Omental fat pad (tissue), 4 donors: ENCODE data around the gene HIGD1B. TPM values are rescaled to one million over a fixed set of nuclear protein-coding genes. Genes with fewer than 3 reads are reported as not detected.

Source experiments
- ATAC-seq: fragments of 150-250 bp; one replicate; pipeline ENCODE4 v1.9.1; 2016; ENCODE audit warnings: mild to moderate bottlenecking, moderate library complexity; ENCODE audit not compliant: low FRiP score
- DNase-seq: peaks from one replicate; pipeline ENCODE4 v3.0.0-alpha.2; 2019; ENCODE audit warnings: low spot score
- total RNA-seq, 4 donors: library from RNA; depleted of rRNA; stranded (reverse); fragments of >200 nt; gene quantifications; one replicate each; pipeline ENCODE4 v1.1.0, GENCODE V29; 2016
- TF ChIP-seq, protein P1 (sequence below), 3 donors: fragments of 450-650 bp; IDR thresholded peaks; one replicate each; pipeline ENCODE4 v1.5.1; 2016 to 2017; ENCODE audit warnings: antibody characterized with exemption in 3 of 3, mild to moderate bottlenecking in 3 of 3, moderate library complexity in 2 of 3

HIGD1B gene
- total RNA-seq, 4 donors from 2014 or later, result 2.1 to 17.8 (median 3.0) TPM

DNA sequence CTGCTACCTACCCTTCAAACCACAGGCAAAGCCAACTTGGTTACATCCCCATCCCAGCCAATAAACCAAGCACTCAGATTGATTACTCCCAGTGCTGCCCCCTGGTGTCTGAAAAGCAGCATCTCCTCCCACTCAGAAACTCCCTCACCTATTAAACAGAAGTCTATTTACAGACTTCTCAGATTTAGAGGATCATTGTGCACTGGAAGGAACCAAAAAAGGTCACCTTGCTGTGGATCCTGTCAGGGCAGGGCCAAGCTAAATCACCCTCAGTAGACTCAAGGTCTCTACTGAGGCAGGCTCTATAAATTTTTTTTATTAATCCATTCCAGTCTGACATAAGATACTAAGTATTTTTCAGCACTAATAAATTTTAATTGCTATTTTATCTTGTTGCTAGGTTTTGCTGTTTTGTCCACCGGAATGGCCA is 17.6 kb downstream of the HIGD1B start:
- peak; percentile 42 for DNase-seq
- TF ChIP-seq, protein P1, sequence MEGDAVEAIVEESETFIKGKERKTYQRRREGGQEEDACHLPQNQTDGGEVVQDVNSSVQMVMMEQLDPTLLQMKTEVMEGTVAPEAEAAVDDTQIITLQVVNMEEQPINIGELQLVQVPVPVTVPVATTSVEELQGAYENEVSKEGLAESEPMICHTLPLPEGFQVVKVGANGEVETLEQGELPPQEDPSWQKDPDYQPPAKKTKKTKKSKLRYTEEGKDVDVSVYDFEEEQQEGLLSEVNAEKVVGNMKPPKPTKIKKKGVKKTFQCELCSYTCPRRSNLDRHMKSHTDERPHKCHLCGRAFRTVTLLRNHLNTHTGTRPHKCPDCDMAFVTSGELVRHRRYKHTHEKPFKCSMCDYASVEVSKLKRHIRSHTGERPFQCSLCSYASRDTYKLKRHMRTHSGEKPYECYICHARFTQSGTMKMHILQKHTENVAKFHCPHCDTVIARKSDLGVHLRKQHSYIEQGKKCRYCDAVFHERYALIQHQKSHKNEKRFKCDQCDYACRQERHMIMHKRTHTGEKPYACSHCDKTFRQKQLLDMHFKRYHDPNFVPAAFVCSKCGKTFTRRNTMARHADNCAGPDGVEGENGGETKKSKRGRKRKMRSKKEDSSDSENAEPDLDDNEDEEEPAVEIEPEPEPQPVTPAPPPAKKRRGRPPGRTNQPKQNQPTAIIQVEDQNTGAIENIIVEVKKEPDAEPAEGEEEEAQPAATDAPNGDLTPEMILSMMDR (IDR thresholded peaks at IDR 0.05), result peak in 1 of 3 donors; percentile 51
- ATAC-seq, result peak; percentile 46

DNA sequence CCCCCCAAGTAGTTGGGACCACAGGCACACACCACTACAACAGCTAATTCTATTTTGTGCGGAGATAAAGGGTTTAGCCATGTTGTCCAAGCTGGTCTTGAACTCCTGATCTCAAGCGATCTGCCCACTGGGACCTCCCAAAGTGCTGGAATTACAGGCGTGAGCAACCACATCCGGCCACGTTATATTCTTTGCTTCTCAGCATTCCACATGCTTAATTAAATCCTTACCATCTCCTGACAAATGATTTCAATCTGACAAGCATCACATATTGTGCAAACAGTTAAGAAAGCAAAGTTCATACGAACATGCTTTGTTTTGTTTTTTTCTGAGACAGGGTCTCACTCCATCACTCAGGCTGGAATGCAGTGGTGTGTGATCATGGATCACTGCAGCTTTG is 18.2 kb downstream of the HIGD1B start:
- TF ChIP-seq, protein P1 (IDR thresholded peaks at IDR 0.05), result no peak

DNA sequence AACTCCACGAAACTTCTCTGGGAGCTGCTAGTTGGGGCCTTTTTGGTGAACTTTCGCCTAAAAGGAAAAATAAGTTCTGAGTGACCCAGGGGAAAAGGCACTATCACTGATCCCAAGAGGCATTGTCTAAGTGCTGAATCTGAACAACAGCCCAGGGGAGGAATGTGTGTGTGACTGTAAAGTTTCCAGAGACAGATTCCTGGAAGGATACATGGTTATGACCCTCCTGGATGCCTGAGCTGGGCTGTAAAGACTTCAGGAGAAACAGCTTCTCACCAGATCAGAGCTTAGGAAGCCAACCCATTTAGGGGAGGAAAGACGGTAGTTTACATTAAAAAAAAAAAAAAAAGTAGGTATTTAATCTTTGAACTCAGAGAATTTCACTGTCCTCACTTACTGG is 20.2 kb downstream of the HIGD1B start:
- TF ChIP-seq, protein P1 (IDR thresholded peaks at IDR 0.05), result no peak
- DNase-seq (no peak), ATAC-seq (no peak)

More for the DNA sequence above, 18.2 kb downstream of the HIGD1B start:
- ATAC-seq, result no peak
- DNase-seq, result no peak

DNA sequence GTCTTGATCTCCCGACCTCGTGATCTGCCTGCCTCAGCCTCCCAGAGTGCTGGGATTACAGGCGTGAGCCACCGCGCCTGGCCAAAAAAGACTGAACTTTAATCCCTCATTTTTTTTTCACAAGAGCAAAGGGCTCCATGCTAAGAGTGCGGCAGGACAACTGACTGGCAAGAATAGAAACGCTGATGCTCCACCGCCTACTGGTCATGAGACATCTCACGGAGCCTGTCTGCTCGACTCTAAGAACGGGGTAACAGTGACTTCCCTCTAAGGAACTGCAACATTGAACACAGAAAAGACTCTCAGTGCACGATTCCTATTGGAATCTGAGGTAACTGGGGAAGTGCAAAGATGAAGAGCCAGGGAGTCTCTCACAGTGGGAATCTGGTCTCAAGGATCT is 23.9 kb downstream of the HIGD1B start:
- ATAC-seq (no peak), DNase-seq (no peak)
- TF ChIP-seq, protein P1 (IDR thresholded peaks at IDR 0.05), result no peak

DNA sequence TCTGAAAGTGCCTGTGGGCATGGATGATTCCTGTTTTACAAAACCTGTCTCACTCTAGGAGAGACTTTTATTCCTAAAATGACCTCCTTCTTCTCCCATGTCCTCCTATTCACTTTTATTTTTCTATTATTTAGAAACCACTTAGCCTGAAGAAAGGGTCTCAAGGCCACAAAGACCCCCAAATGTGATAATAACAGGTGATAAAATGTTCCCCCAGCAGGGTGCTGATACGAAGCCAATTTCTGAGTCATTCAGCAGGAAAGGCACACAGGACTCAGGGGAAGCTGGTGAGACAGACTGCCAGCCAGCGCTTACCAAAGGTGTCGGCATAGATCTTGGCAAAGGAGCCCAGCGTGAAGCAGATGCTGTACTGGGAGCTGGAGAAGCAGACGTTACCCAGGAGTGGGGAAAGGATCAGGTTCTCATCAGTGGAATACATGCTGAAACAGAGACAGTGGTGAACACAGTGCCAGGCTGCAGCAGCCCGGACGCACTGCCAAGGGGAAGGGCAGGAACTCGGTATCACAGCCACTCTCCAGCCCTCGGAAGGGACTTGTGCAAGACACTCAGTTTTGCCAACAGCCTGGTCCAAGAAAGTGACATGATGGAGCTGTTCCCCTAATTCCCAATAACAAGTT is 24.6 kb downstream of the HIGD1B start:
- TF ChIP-seq, protein P1 (IDR thresholded peaks at IDR 0.05), result no peak
- DNase-seq (no peak), ATAC-seq (no peak)

DNA sequence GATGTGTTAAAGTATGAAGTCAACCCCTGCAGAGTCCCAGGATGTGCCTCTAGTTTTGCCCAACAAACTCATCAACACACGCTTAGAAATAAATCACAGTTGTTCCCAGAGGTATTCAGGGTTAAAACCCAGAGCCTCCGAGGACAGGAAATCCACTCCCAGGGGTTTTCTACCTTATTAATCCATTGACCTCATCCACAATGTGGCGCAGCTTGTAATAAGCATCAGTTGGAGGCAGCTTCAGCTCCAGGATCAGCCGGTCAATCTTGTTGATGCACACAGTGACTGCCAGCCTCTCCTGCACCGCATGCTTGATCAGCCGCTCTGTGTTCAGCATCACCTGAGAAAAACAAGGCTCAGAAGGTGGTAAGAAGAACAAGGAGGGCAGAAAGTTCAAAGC is 28.1 kb downstream of the HIGD1B start:
- DNase-seq (no peak), ATAC-seq (no peak)
- TF ChIP-seq, protein P1 (IDR thresholded peaks at IDR 0.05), result no peak

DNA sequence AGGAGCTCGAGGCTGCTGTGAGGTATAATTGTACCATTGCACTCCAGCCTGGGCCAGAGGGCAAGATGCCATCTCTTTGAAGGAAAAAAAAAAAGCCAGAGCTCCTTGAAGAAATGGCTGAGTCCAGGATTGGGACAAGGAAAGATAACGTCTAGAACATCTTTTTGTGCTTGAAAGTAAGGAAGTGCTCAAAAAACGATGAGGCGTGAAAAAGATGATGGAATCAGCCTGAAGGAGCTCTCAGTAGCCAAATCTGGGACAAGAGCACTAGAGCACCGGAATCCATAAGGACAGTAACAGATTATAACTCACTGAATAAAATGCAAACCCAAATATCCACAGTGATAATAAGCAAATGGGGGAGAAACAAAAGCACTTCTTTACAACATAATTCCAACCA is 29.4 kb downstream of the HIGD1B start:
- ATAC-seq, result no peak

More for the DNA sequence above, 29.4 kb downstream of the HIGD1B start:
- TF ChIP-seq, protein P1 (IDR thresholded peaks at IDR 0.05), result no peak
- DNase-seq, result no peak
